Central memory CD8-positive, alpha-beta T cell (primary cell): ENCODE measurements around the gene SLC30A7.

Source experiments
- ATAC-seq: fragments of 150-1000 bp; cut with Tn5 transposase; replicated peaks from 2 replicates; pipeline ENCODE4 v1.10.0; 2022; ENCODE audit warnings: mild to moderate bottlenecking, moderate FRiP score, moderate number of reproducible peaks; ENCODE audit not compliant: poor library complexity, severe bottlenecking; ENCODE audit errors: extremely low read depth
- DNase-seq, 2 donors: peaks; one replicate each; pipeline ENCODE4 v3.0.0; 2021; ENCODE audit warnings: low spot score in 2 of 2
- H3K27ac Mint-ChIP-seq: one replicate; pipeline ENCODE4 v1.8.0; 2022; ENCODE audit warnings: low read depth, mild to moderate bottlenecking, moderate library complexity, mixed read lengths
- H3K27me3 Mint-ChIP-seq: one replicate; pipeline ENCODE4 v1.8.0; 2022; ENCODE audit warnings: mixed read lengths
- H3K36me3 Mint-ChIP-seq: one replicate; pipeline ENCODE4 v1.8.0; 2022; ENCODE audit warnings: mild to moderate bottlenecking, moderate library complexity, mixed read lengths; ENCODE audit not compliant: insufficient read depth
- H3K4me1 Mint-ChIP-seq: one replicate; pipeline ENCODE4 v1.8.0; 2022; ENCODE audit warnings: mixed read lengths
- H3K4me3 Mint-ChIP-seq: one replicate; pipeline ENCODE4 v1.8.0; 2022; ENCODE audit warnings: mild to moderate bottlenecking, moderate library complexity, mixed read lengths
- H3K9me3 Mint-ChIP-seq: one replicate; pipeline ENCODE4 v1.8.0; 2022; ENCODE audit warnings: mixed read lengths

SLC30A7 gene

GRCh38 chr1:101003012-101003650 is 107.2 kb downstream of the SLC30A7 start:
- Mint-ChIP-seq H3K27me3 (no peaks in the 10 kb centered on the region), H3K4me3 (no peak overlapping the region), H3K27ac (no peak overlapping the region), H3K36me3 (peaks cover 6% of the 10 kb centered on the region), H3K9me3 (no peaks in the 10 kb centered on the region), H3K4me1 (peaks cover 35% of the 10 kb centered on the region)
- no peak for DNase-seq
- no peak for ATAC-seq

GRCh38 chr1:101004061-101004460 is 108.2 kb downstream of the SLC30A7 start:
- ATAC-seq (no peak), DNase-seq (no peak)
- no peaks in the 10 kb centered on the region for H3K9me3 Mint-ChIP-seq
- H3K27me3 Mint-ChIP-seq = no peaks in the 10 kb centered on the region
- H3K4me1 Mint-ChIP-seq = peaks cover 35% of the 10 kb centered on the region
- H3K36me3 Mint-ChIP-seq = peaks cover 5% of the 10 kb centered on the region
- no peak overlapping the region for H3K4me3 Mint-ChIP-seq
- no peak overlapping the region for H3K27ac Mint-ChIP-seq

- ATAC-seq (no peak), DNase-seq (no peak)
- H3K36me3 Mint-ChIP-seq = peaks cover 4% of the 10 kb centered on the region
- H3K27ac Mint-ChIP-seq = peak overlapping the region; percentile 23
- H3K9me3 Mint-ChIP-seq = no peaks in the 10 kb centered on the region
- no peak overlapping the region for H3K4me3 Mint-ChIP-seq
- H3K4me1 Mint-ChIP-seq = peaks cover 35% of the 10 kb centered on the region
- H3K27me3 Mint-ChIP-seq = no peaks in the 10 kb centered on the region
Observed at GRCh38 chr1:101004670-101005069, 108.8 kb downstream of the SLC30A7 start.

- Mint-ChIP-seq H3K4me3 (no peak overlapping the region), H3K36me3 (peaks cover 4% of the 10 kb centered on the region), H3K4me1 (peaks cover 35% of the 10 kb centered on the region), H3K27ac (peak overlapping the region; percentile 23), H3K27me3 (no peaks in the 10 kb centered on the region), H3K9me3 (no peaks in the 10 kb centered on the region)
- DNase-seq (no peak), ATAC-seq (peak; percentile 74)
Observed at GRCh38 chr1:101005183-101005582, 109.3 kb downstream of the SLC30A7 start.

- no peak overlapping the region for H3K4me3 Mint-ChIP-seq
- DNase-seq = no peak
- ATAC-seq = peak; percentile 45
- no peaks in the 10 kb centered on the region for H3K9me3 Mint-ChIP-seq
- peaks cover 40% of the 10 kb centered on the region for H3K4me1 Mint-ChIP-seq
- no peaks in the 10 kb centered on the region for H3K27me3 Mint-ChIP-seq
- peak overlapping the region; percentile 27 for H3K27ac Mint-ChIP-seq
- peaks cover 4% of the 10 kb centered on the region for H3K36me3 Mint-ChIP-seq
Observed at GRCh38 chr1:101005871-101006270, 110.0 kb downstream of the SLC30A7 start.

GRCh38 chr1:101006553-101006952 is 110.7 kb downstream of the SLC30A7 start:
- Mint-ChIP-seq H3K9me3 (no peaks in the 10 kb centered on the region), H3K27ac (no peak overlapping the region), H3K36me3 (peaks cover 4% of the 10 kb centered on the region), H3K4me1 (peaks cover 40% of the 10 kb centered on the region), H3K27me3 (no peaks in the 10 kb centered on the region), H3K4me3 (no peak overlapping the region)
- no peak for ATAC-seq
- no peak for DNase-seq

GRCh38 chr1:101008229-101008834 is 112.4 kb downstream of the SLC30A7 start:
- Mint-ChIP-seq H3K27ac (no peak overlapping the region), H3K4me3 (no peak overlapping the region), H3K4me1 (peaks cover 31% of the 10 kb centered on the region), H3K36me3 (peaks cover 10% of the 10 kb centered on the region), H3K9me3 (no peaks in the 10 kb centered on the region), H3K27me3 (no peaks in the 10 kb centered on the region)
- ATAC-seq (no peak), DNase-seq (no peak)

GRCh38 chr1:101013776-101014175 is 117.9 kb downstream of the SLC30A7 start:
- Mint-ChIP-seq H3K4me3 (no peak overlapping the region), H3K9me3 (no peaks in the 10 kb centered on the region), H3K27ac (no peak overlapping the region), H3K27me3 (no peaks in the 10 kb centered on the region), H3K36me3 (peaks cover 14% of the 10 kb centered on the region), H3K4me1 (peaks cover 17% of the 10 kb centered on the region)
- no peak for DNase-seq
- no peak for ATAC-seq

GRCh38 chr1:101017448-101017847 is 121.6 kb downstream of the SLC30A7 start:
- peaks cover 15% of the 10 kb centered on the region for H3K36me3 Mint-ChIP-seq
- no peaks in the 10 kb centered on the region for H3K27me3 Mint-ChIP-seq
- H3K4me1 Mint-ChIP-seq = peaks cover 30% of the 10 kb centered on the region
- no peaks in the 10 kb centered on the region for H3K9me3 Mint-ChIP-seq
- H3K4me3 Mint-ChIP-seq = no peak overlapping the region
- H3K27ac Mint-ChIP-seq = no peak overlapping the region
- DNase-seq (no peak), ATAC-seq (no peak)

- Mint-ChIP-seq H3K4me1 (peaks cover 46% of the 10 kb centered on the region), H3K27me3 (no peaks in the 10 kb centered on the region), H3K9me3 (no peaks in the 10 kb centered on the region), H3K27ac (no peak overlapping the region), H3K4me3 (no peak overlapping the region), H3K36me3 (peaks cover 21% of the 10 kb centered on the region)
- ATAC-seq (no peak), DNase-seq (no peak)
Observed at GRCh38 chr1:101022294-101022693, 126.4 kb downstream of the SLC30A7 start.

- peak overlapping the region; percentile 87 for H3K4me3 Mint-ChIP-seq
- DNase-seq (no peak), ATAC-seq (peak; percentile 54)
- peak overlapping the region; percentile 91 for H3K27ac Mint-ChIP-seq
- H3K9me3 Mint-ChIP-seq = no peaks in the 10 kb centered on the region
- H3K4me1 Mint-ChIP-seq = peaks cover 60% of the 10 kb centered on the region
- no peaks in the 10 kb centered on the region for H3K27me3 Mint-ChIP-seq
- H3K36me3 Mint-ChIP-seq = peaks cover 19% of the 10 kb centered on the region
Observed at GRCh38 chr1:101025283-101025656, 129.4 kb downstream of the SLC30A7 start.

GRCh38 chr1:101025657-101026429 is 130.0 kb downstream of the SLC30A7 start, which contains the start of gene DPH5:
TSS of gene DPH5 (minus strand) at chr1:101025784. CDS start at chr1:101025443, 341 bp downstream.
- ATAC-seq (peak; percentile 89), DNase-seq (peak; percentile 72 to 78)
- H3K4me1 Mint-ChIP-seq = peaks cover 56% of the 10 kb centered on the region
- H3K9me3 Mint-ChIP-seq = no peaks in the 10 kb centered on the region
- peaks cover 19% of the 10 kb centered on the region for H3K36me3 Mint-ChIP-seq
- no peaks in the 10 kb centered on the region for H3K27me3 Mint-ChIP-seq
- peak within 1 kb of the TSS; percentile 91 for H3K27ac Mint-ChIP-seq
- H3K4me3 Mint-ChIP-seq = peak within 1 kb of the TSS; percentile 87

- ATAC-seq = no peak
- peak overlapping the region; percentile 87 for H3K4me3 Mint-ChIP-seq
Observed at GRCh38 chr1:101026430-101026788, 130.5 kb downstream of the SLC30A7 start.

More at GRCh38 chr1:101026430-101026788, 130.5 kb downstream of the SLC30A7 start:
- Mint-ChIP-seq H3K27ac (peak overlapping the region; percentile 91), H3K4me1 (peaks cover 59% of the 10 kb centered on the region), H3K27me3 (no peaks in the 10 kb centered on the region), H3K9me3 (no peaks in the 10 kb centered on the region), H3K36me3 (peaks cover 21% of the 10 kb centered on the region)
- no peak for DNase-seq
